ENCODE data around the gene ARPP21.

Gene ARPP21

GRCh38 chr3:35654476-35654875 lies 15.2 kb downstream of the ARPP21 start:
- ATAC-seq, result no peak
- TF ChIP-seq RARB (CRISPR knock-in tag; IDR thresholded peaks at IDR 0.05) (no peak), CSRNP3 (CRISPR knock-in tag; IDR thresholded peaks at IDR 0.05) (no peak), BACH2 (CRISPR knock-in tag; IDR thresholded peaks at IDR 0.05; ENCODE audit: borderline replicate concordance) (no peak), ZNF8 (CRISPR knock-in tag; IDR thresholded peaks at IDR 0.05) (no peak), TSHZ2 (CRISPR knock-in tag; IDR thresholded peaks at IDR 0.05) (no peak)

- ATAC-seq, result no peak
- no peak for TF ChIP-seq TCF4 (CRISPR knock-in tag; IDR thresholded peaks at IDR 0.05; ENCODE audit: borderline replicate concordance)
- no peak for TF ChIP-seq ZNF8 (CRISPR knock-in tag; IDR thresholded peaks at IDR 0.05)
- no peak for TF ChIP-seq ZNF70 (CRISPR knock-in tag; IDR thresholded peaks at IDR 0.05)
- no peak for TF ChIP-seq ZNF565 (CRISPR knock-in tag; conservative IDR thresholded peaks at IDR 0.05; ENCODE audit: low read depth)
- TF ChIP-seq CSDC2 (CRISPR knock-in tag; IDR thresholded peaks at IDR 0.05), result no peak
- TF ChIP-seq TOX (CRISPR knock-in tag; IDR thresholded peaks at IDR 0.05; ENCODE audit: borderline replicate concordance), result no peak
- TF ChIP-seq GLIS3 (CRISPR knock-in tag; IDR thresholded peaks at IDR 0.05), result no peak
- no peak for TF ChIP-seq CREB5 (CRISPR knock-in tag; IDR thresholded peaks at IDR 0.05; ENCODE audit: low read depth)
- TF ChIP-seq ISL1 (CRISPR knock-in tag; IDR thresholded peaks at IDR 0.05), result no peak
- TF ChIP-seq RARB (CRISPR knock-in tag; IDR thresholded peaks at IDR 0.05), result no peak
- TF ChIP-seq ARNTL (CRISPR knock-in tag; IDR thresholded peaks at IDR 0.05; ENCODE audit: borderline replicate concordance, low read depth), result no peak
- no peak for TF ChIP-seq TSHZ2 (CRISPR knock-in tag; IDR thresholded peaks at IDR 0.05)
Measured at GRCh38 chr3:35658686-35659085, 19.4 kb downstream of the ARPP21 start.

DNA sequence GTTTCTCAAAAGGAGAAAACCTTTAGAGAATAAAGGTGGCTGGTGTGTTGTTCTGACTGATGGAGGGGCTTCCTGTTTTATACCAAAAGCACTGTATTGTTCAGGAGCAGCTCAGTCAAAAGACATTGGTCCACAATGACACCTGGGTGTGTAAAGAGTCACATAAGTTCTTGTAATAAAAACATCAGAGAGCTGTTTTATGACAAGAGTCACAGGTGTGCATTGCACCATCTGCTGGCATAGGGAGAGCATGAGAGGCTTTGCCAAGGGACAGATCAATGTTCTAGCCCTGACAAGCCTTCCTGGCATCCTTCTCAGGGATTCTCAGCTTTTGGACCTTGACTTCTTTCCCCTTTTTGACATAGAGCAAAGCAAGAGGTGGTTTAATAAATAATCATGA lies 20.4 kb downstream of the ARPP21 start:
- TF ChIP-seq ZC3H10 (CRISPR knock-in tag; IDR thresholded peaks at IDR 0.05) (no peak), PPARA (CRISPR knock-in tag; IDR thresholded peaks at IDR 0.05; ENCODE audit: borderline replicate concordance) (no peak), RARB (CRISPR knock-in tag; IDR thresholded peaks at IDR 0.05) (no peak), TSHZ2 (CRISPR knock-in tag; IDR thresholded peaks at IDR 0.05) (no peak), TOX (CRISPR knock-in tag; IDR thresholded peaks at IDR 0.05; ENCODE audit: borderline replicate concordance) (no peak), ARNTL (CRISPR knock-in tag; IDR thresholded peaks at IDR 0.05; ENCODE audit: borderline replicate concordance, low read depth) (no peak), ZNF8 (CRISPR knock-in tag; IDR thresholded peaks at IDR 0.05) (no peak), CSRNP3 (CRISPR knock-in tag; IDR thresholded peaks at IDR 0.05) (no peak), ZNF565 (CRISPR knock-in tag; conservative IDR thresholded peaks at IDR 0.05; ENCODE audit: low read depth) (no peak), BACH2 (CRISPR knock-in tag; IDR thresholded peaks at IDR 0.05; ENCODE audit: borderline replicate concordance) (no peak), ZFP3 (CRISPR knock-in tag; IDR thresholded peaks at IDR 0.05) (no peak), POU6F1 (CRISPR knock-in tag; IDR thresholded peaks at IDR 0.05; ENCODE audit: borderline replicate concordance, low read depth) (no peak), ZFP30 (CRISPR knock-in tag; IDR thresholded peaks at IDR 0.05) (no peak)
- ATAC-seq, result peak; percentile 48; the same call in 2 of the 3 replicates
